Neural progenitor cell (in vitro differentiated cells): ENCODE results near the gene MID2.

Experiments
- EZH2phosphoT487 ChIP-seq: fragments of 200-600 bp; sonication (generic); IDR thresholded peaks from 2 replicates; pipeline ENCODE4 v1.6.1; 2017; ENCODE audit warnings: antibody characterized with exemption
- TF ChIP-seq, protein P1 (sequence below): fragments of 200-600 bp; sonication (generic); IDR thresholded peaks from 2 replicates; pipeline ENCODE4 v1.5.1; 2017; ENCODE audit warnings: antibody characterized with exemption, mild to moderate bottlenecking

DNA sequence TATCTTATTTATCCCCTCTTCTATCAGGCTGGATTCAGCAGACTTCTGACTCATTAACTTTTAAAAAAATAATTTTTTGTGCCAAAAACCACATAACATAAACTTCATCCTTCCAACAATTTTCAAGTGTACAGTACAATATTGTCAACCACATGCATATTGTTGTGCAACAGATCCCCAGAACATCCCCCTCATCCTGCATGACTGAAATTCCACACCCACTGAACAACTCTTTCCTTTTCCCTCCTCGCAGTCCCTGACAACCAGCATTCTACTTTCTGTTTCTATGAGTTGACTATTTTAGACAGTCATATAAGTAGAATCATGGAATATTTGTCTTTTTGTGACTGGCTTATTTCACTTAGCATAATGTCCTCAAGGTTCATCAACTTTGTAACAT is 2.2 kb upstream of the MID2 start:
- TF ChIP-seq, protein P1, sequence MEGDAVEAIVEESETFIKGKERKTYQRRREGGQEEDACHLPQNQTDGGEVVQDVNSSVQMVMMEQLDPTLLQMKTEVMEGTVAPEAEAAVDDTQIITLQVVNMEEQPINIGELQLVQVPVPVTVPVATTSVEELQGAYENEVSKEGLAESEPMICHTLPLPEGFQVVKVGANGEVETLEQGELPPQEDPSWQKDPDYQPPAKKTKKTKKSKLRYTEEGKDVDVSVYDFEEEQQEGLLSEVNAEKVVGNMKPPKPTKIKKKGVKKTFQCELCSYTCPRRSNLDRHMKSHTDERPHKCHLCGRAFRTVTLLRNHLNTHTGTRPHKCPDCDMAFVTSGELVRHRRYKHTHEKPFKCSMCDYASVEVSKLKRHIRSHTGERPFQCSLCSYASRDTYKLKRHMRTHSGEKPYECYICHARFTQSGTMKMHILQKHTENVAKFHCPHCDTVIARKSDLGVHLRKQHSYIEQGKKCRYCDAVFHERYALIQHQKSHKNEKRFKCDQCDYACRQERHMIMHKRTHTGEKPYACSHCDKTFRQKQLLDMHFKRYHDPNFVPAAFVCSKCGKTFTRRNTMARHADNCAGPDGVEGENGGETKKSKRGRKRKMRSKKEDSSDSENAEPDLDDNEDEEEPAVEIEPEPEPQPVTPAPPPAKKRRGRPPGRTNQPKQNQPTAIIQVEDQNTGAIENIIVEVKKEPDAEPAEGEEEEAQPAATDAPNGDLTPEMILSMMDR, result no peak
- no peak for TF ChIP-seq EZH2phosphoT487
